ENCODE results near the gene TOR1A.

GRCh38 chr9:129798973-129799372 is 25.0 kb downstream of the TOR1A start:
- TF ChIP-seq CTCF (IDR thresholded peaks at IDR 0.05) (no peak), POLR2AphosphoS5 (IDR thresholded peaks at IDR 0.05) (no peak), POLR2A (IDR thresholded peaks at IDR 0.05; ENCODE audit: low read depth) (no peak), EP300 (IDR thresholded peaks at IDR 0.05) (no peak)
